ENCODE measurements around the gene ZNF609. TPM values are rescaled to one million over a fixed set of nuclear protein-coding genes. Genes with fewer than 3 reads are reported as not detected.

Gene ZNF609
- total RNA-seq, 1 experiment from 2014 or later = 31.0 TPM

GRCh38 chr15:64650552-64650951 is 190.2 kb downstream of the ZNF609 start:
- CTCF ChIA-PET = interaction anchor here (0.6 kb wide), 1 partner anchor 517 kb away, joined by 4 read pairs; no protein-coding TSS in a partner anchor
- H3K9ac ChIP-seq (ENCODE audit: low read length) = no peak overlapping the region

GRCh38 chr15:64651601-64652191 is 191.3 kb downstream of the ZNF609 start:
- ChIA-PET RAD21 (ENCODE audit: low non-redundant PET in 1 of 2, low total read pairs in 2 of 2, uncharacterized antibody in 2 of 2, unreplicated experiment in 2 of 2) (no interaction called here), POLR2A (no interaction called here), CTCF (interaction anchor here (1.0 kb wide), 2 partner anchors 32 to 225 kb away, joined by 3 to 4 read pairs; no protein-coding TSS in a partner anchor)
- Histone ChIP-seq H3K4me2 (ENCODE audit: low read length) (no peak overlapping the region), H3K4me1 (ENCODE audit: control insufficient read depth in 1 of 2, insufficient read depth in 2 of 2, low read length in 2 of 2) (no peaks in the 10 kb centered on the region), H3K27ac (ENCODE audit: low read depth, low read length) (no peak overlapping the region), H3K9me2 (ENCODE audit: insufficient read depth) (no peaks in the 10 kb centered on the region), H3K27me3 (ENCODE audit: insufficient read depth, low read length) (no peaks in the 10 kb centered on the region), H3K9me3 (ENCODE audit: control insufficient read depth in 1 of 2, insufficient read depth in 1 of 2, low read depth in 1 of 2, low read length in 2 of 2) (no peaks in the 10 kb centered on the region), H3K36me3 (ENCODE audit: control insufficient read depth in 1 of 2, insufficient read depth in 2 of 2, low read length in 2 of 2) (no peaks in the 10 kb centered on the region), H3K9ac (ENCODE audit: low read length) (no peak overlapping the region), H4K20me1 (ENCODE audit: insufficient read depth) (no peaks in the 10 kb centered on the region), H2AFZ (ENCODE audit: low read depth, low read length, poor library complexity, severe bottlenecking) (no peak overlapping the region), H3K79me2 (ENCODE audit: insufficient read depth, low read length) (no peaks in the 10 kb centered on the region), H3K4me3 (replicated peaks in 1 of 2; ENCODE audit: low read depth in 1 of 2, low read length in 2 of 2) (no peak overlapping the region)
- intact Hi-C loops (cut with micrococcal nuclease) = no loop called here
- no peak for ATAC-seq
- no TSS peak for BruUV-seq (replicated peaks)
- TF ChIP-seq TCF7L2 (IDR thresholded peaks at IDR 0.05; ENCODE audit: borderline replicate concordance, extremely low read depth, insufficient read depth, insufficient read length) (no peak), RAD21 (IDR thresholded peaks at IDR 0.05; ENCODE audit: low read depth) (no peak), MAX (IDR thresholded peaks at IDR 0.05) (no peak), FOSL1 (IDR thresholded peaks at IDR 0.05; ENCODE audit: low read depth) (no peak), CBX3 (IDR thresholded peaks at IDR 0.05; ENCODE audit: low read depth) (no peak), SRF (IDR thresholded peaks at IDR 0.05; ENCODE audit: low read depth) (no peak)
- DNase-seq (ENCODE audit: low read depth, low spot score) = no peak

More at GRCh38 chr15:64650552-64650951, 190.2 kb downstream of the ZNF609 start:
- H2AFZ ChIP-seq (ENCODE audit: low read depth, low read length, poor library complexity, severe bottlenecking) = no peak overlapping the region
- no peak for DNase-seq (ENCODE audit: low read depth, low spot score)
- H3K9me3 ChIP-seq (ENCODE audit: control insufficient read depth in 1 of 2, insufficient read depth in 1 of 2, low read depth in 1 of 2, low read length in 2 of 2) = no peaks in the 10 kb centered on the region
- ChIA-PET RAD21 (ENCODE audit: low non-redundant PET in 1 of 2, low total read pairs in 2 of 2, uncharacterized antibody in 2 of 2, unreplicated experiment in 2 of 2) (no interaction called here), POLR2A (no interaction called here)
- no peaks in the 10 kb centered on the region for H3K4me1 ChIP-seq (ENCODE audit: control insufficient read depth in 1 of 2, insufficient read depth in 2 of 2, low read length in 2 of 2)
- no peaks in the 10 kb centered on the region for H3K36me3 ChIP-seq (ENCODE audit: control insufficient read depth in 1 of 2, insufficient read depth in 2 of 2, low read length in 2 of 2)
- no peaks in the 10 kb centered on the region for H3K9me2 ChIP-seq (ENCODE audit: insufficient read depth)
- no peak overlapping the region for H3K4me3 ChIP-seq (replicated peaks in 1 of 2; ENCODE audit: low read depth in 1 of 2, low read length in 2 of 2)
- ATAC-seq = no peak
- BruUV-seq (replicated peaks) = no TSS peak
- no peaks in the 10 kb centered on the region; the same call in 1 of the 2 replicates for H3K79me2 ChIP-seq (ENCODE audit: insufficient read depth, low read length)
- H3K27ac ChIP-seq (ENCODE audit: low read depth, low read length) = no peak overlapping the region
- no peak for TF ChIP-seq TCF7L2 (IDR thresholded peaks at IDR 0.05; ENCODE audit: borderline replicate concordance, extremely low read depth, insufficient read depth, insufficient read length)
- no peak for TF ChIP-seq CEBPB (IDR thresholded peaks at IDR 0.05; ENCODE audit: low read depth)
- no peak for TF ChIP-seq SP1 (IDR thresholded peaks at IDR 0.05; ENCODE audit: low read depth)
- TF ChIP-seq EGR1 (IDR thresholded peaks at IDR 0.05; ENCODE audit: low read depth) = no peak
- no peak for TF ChIP-seq EZH2 (IDR thresholded peaks at IDR 0.05)
- TF ChIP-seq SRF (IDR thresholded peaks at IDR 0.05; ENCODE audit: low read depth) = no peak
- TF ChIP-seq YY1 (IDR thresholded peaks at IDR 0.05; ENCODE audit: extremely low read depth, insufficient replicate concordance, low read depth, low read length) = no peak
- no peak for TF ChIP-seq EZH2phosphoT487 (IDR thresholded peaks at IDR 0.05; ENCODE audit: borderline replicate concordance)
- TF ChIP-seq ZFX (IDR thresholded peaks at IDR 0.05) = no peak
- intact Hi-C loops (cut with micrococcal nuclease) = no loop called here
- no peaks in the 10 kb centered on the region for H3K27me3 ChIP-seq (ENCODE audit: insufficient read depth, low read length)
- no peak overlapping the region for H3K4me2 ChIP-seq (ENCODE audit: low read length)
- H4K20me1 ChIP-seq (ENCODE audit: insufficient read depth) = no peaks in the 10 kb centered on the region
